Measurements from ENCODE around the gene RPL31. TPM values are rescaled to one million over a fixed set of nuclear protein-coding genes. Genes with fewer than 3 reads are reported as not detected.

The RPL31 gene
- total RNA-seq, 2 donors from 2014 or later = 1,597 to 1,823 TPM

- Histone ChIP-seq H3K27me3 (ENCODE audit: control insufficient read depth, insufficient read depth, low read length, poor library complexity, severe bottlenecking) (no peaks in the 10 kb centered on the region), H3K4me3 (ENCODE audit: low read length) (no peak overlapping the region), H3K9me3 (ENCODE audit: control insufficient read depth, low read length) (no peaks in the 10 kb centered on the region), H3K4me1 (ENCODE audit: control insufficient read depth, insufficient read depth, low read length) (no peaks in the 10 kb centered on the region), H3K27ac (ENCODE audit: low read depth, low read length) (no peak overlapping the region), H3K36me3 (ENCODE audit: control insufficient read depth, insufficient read depth, low read length) (no peaks in the 10 kb centered on the region), H3K9ac (ENCODE audit: extremely low read depth, low read length, poor library complexity, severe bottlenecking) (no peak overlapping the region)
- no peaks in the 10 kb centered on the region for H3K36me3 Mint-ChIP-seq (ENCODE audit: low read depth)
- 87 to 89% methylated on average over 3 of the region's 3 CpGs for WGBS, 2 experiments (ENCODE audit: insufficient coverage in 1 of 2, insufficient read length in 1 of 2)
- peaks cover 1% of the 10 kb centered on the region for H3K27me3 Mint-ChIP-seq (ENCODE audit: insufficient read depth)
- DNase-seq = no peak
- H3K9me3 Mint-ChIP-seq = no peaks in the 10 kb centered on the region
- TF ChIP-seq CTCF (conservative IDR thresholded peaks at IDR 0.05) = no peak
- H3K4me1 Mint-ChIP-seq = no peaks in the 10 kb centered on the region
- H3K4me3 Mint-ChIP-seq = no peak overlapping the region
- no peak overlapping the region for H3K27ac Mint-ChIP-seq
Observed at GRCh38 chr2:100987536-100987935, 14.6 kb upstream of the RPL31 start.

GRCh38 chr2:100987974-100988373 lies 14.1 kb upstream of the RPL31 start:
- no peak for DNase-seq
- H3K4me3 ChIP-seq (ENCODE audit: low read length) = no peak overlapping the region
- no peaks in the 10 kb centered on the region for H3K36me3 ChIP-seq (ENCODE audit: control insufficient read depth, insufficient read depth, low read length)
- no peaks in the 10 kb centered on the region for H3K36me3 Mint-ChIP-seq (ENCODE audit: low read depth)
- no peak overlapping the region for H3K27ac Mint-ChIP-seq
- H3K4me1 Mint-ChIP-seq = no peaks in the 10 kb centered on the region
- no peak overlapping the region for H3K4me3 Mint-ChIP-seq
- H3K27me3 Mint-ChIP-seq (ENCODE audit: insufficient read depth) = peaks cover 1% of the 10 kb centered on the region
- 92 to 93% methylated on average over 4 of the region's 4 CpGs for WGBS, 2 experiments (ENCODE audit: insufficient coverage in 1 of 2, insufficient read length in 1 of 2)
- no peaks in the 10 kb centered on the region for H3K4me1 ChIP-seq (ENCODE audit: control insufficient read depth, insufficient read depth, low read length)
- no peak overlapping the region for H3K9ac ChIP-seq (ENCODE audit: extremely low read depth, low read length, poor library complexity, severe bottlenecking)
- no peaks in the 10 kb centered on the region for H3K9me3 ChIP-seq (ENCODE audit: control insufficient read depth, low read length)
- H3K27me3 ChIP-seq (ENCODE audit: control insufficient read depth, insufficient read depth, low read length, poor library complexity, severe bottlenecking) = no peaks in the 10 kb centered on the region
- no peaks in the 10 kb centered on the region for H3K9me3 Mint-ChIP-seq
- H3K27ac ChIP-seq (ENCODE audit: low read depth, low read length) = no peak overlapping the region
- no peak for TF ChIP-seq CTCF (conservative IDR thresholded peaks at IDR 0.05)

GRCh38 chr2:100988630-100989417 lies 13.3 kb upstream of the RPL31 start:
- WGBS, 2 experiments (ENCODE audit: insufficient coverage in 1 of 2, insufficient read length in 1 of 2) = 88 to 100% methylated on average over 1 to 7 of the region's 8 CpGs
- no peaks in the 10 kb centered on the region for H3K9me3 ChIP-seq (ENCODE audit: control insufficient read depth, low read length)
- no peaks in the 10 kb centered on the region for H3K4me1 ChIP-seq (ENCODE audit: control insufficient read depth, insufficient read depth, low read length)
- no peak overlapping the region for H3K4me3 ChIP-seq (ENCODE audit: low read length)
- no peaks in the 10 kb centered on the region for H3K4me1 Mint-ChIP-seq
- DNase-seq = no peak
- peaks cover 1% of the 10 kb centered on the region for H3K27me3 Mint-ChIP-seq (ENCODE audit: insufficient read depth)
- no peaks in the 10 kb centered on the region for H3K27me3 ChIP-seq (ENCODE audit: control insufficient read depth, insufficient read depth, low read length, poor library complexity, severe bottlenecking)
- H3K9ac ChIP-seq (ENCODE audit: extremely low read depth, low read length, poor library complexity, severe bottlenecking) = no peak overlapping the region
- no peak for TF ChIP-seq CTCF (conservative IDR thresholded peaks at IDR 0.05)
- H3K27ac ChIP-seq (ENCODE audit: low read depth, low read length) = no peak overlapping the region
- H3K27ac Mint-ChIP-seq = no peak overlapping the region
- no peaks in the 10 kb centered on the region for H3K36me3 Mint-ChIP-seq (ENCODE audit: low read depth)
- H3K9me3 Mint-ChIP-seq = no peaks in the 10 kb centered on the region
- no peaks in the 10 kb centered on the region for H3K36me3 ChIP-seq (ENCODE audit: control insufficient read depth, insufficient read depth, low read length)
- H3K4me3 Mint-ChIP-seq = no peak overlapping the region

Data from endodermal cell (in vitro differentiated cells).